Breast epithelium (tissue), 3 donors: Measurements from ENCODE around the gene ANKRD63.

Source experiments
- POLR2A ChIP-seq: fragments of 450-650 bp; IDR thresholded peaks from one replicate; pipeline ENCODE4 v1.6.1; 2016; ENCODE audit warnings: antibody characterized with exemption, mild to moderate bottlenecking, moderate library complexity
- POLR2AphosphoS5 ChIP-seq, 3 donors: sonication (generic); formaldehyde crosslinking; IDR thresholded peaks; one replicate each; pipeline ENCODE4 v1.6.1; 2017; ENCODE audit warnings: antibody characterized with exemption in 3 of 3
- TF ChIP-seq, protein P1 (sequence below), 3 donors: fragments of 450-650 bp; IDR thresholded peaks; one replicate each; pipeline ENCODE4 v1.5.1; 2016 to 2017; ENCODE audit warnings: antibody characterized with exemption in 3 of 3, mild to moderate bottlenecking in 3 of 3, moderate library complexity in 3 of 3

DNA sequence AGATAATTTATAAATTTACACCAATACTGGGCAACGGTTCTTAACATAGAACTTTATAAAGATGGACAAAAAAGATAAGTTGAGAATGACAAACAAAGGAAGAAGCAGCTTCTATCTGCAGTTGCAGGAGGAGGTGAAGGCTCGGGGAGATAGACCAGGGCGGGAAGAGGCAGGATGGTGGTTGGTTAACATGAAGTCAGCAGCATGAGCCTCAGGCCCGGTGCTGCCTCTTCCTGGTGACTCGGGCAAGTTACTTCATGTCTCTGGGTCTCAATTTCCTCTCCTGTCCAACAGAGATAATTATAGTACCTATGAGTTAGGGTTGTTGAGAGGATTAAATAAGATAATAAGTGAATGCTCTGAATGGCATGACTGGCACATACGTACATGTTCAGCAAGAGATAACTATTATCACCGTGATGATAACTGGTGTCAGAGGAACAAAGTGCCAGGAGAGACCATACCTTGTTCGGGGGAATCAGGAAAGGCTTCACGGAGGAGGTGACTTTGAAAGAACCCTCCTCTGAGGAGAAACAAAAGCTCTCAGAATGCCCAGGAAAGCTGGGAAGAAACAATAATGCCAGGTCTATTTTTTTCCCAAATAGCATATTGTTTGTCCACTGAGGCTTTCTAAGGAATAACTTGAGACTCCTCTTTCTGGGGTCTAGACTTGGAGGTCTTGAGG, 39.6 kb downstream of the ANKRD63 start:
- TF ChIP-seq, protein P1, sequence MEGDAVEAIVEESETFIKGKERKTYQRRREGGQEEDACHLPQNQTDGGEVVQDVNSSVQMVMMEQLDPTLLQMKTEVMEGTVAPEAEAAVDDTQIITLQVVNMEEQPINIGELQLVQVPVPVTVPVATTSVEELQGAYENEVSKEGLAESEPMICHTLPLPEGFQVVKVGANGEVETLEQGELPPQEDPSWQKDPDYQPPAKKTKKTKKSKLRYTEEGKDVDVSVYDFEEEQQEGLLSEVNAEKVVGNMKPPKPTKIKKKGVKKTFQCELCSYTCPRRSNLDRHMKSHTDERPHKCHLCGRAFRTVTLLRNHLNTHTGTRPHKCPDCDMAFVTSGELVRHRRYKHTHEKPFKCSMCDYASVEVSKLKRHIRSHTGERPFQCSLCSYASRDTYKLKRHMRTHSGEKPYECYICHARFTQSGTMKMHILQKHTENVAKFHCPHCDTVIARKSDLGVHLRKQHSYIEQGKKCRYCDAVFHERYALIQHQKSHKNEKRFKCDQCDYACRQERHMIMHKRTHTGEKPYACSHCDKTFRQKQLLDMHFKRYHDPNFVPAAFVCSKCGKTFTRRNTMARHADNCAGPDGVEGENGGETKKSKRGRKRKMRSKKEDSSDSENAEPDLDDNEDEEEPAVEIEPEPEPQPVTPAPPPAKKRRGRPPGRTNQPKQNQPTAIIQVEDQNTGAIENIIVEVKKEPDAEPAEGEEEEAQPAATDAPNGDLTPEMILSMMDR (IDR thresholded peaks at IDR 0.05): no peak
- TF ChIP-seq POLR2A (no peak), POLR2AphosphoS5 (IDR thresholded peaks at IDR 0.05) (no peak)
